Keratinocyte (primary cell): Measurements from ENCODE around the gene POU6F2. TPM values are rescaled to one million over a fixed set of nuclear protein-coding genes. Genes with fewer than 3 reads are reported as not detected.

Source experiments
- DNase-seq: peaks from one replicate; pipeline ENCODE4 v3.0.0-alpha.2; 2011; ENCODE audit warnings: low read depth, missing footprints, low spot score
- FAIRE-seq: peaks from 2 replicates; lab custom pipeline; 2011; peaks lifted over from hg19 to GRCh38; lab: Jason Lieb, UNC
- H2AFZ ChIP-seq: 2 replicates; pipeline ENCODE4 v1.6.0; 2012; ENCODE audit warnings: low read length, control low read depth, inconsistent platforms; ENCODE audit not compliant: control insufficient read depth
- H3K27ac ChIP-seq: 2 replicates; pipeline ENCODE4 v1.5.1; 2011; ENCODE audit warnings: low read length; ENCODE audit not compliant: control insufficient read depth, insufficient read depth
- H3K27me3 ChIP-seq: 3 replicates; pipeline ENCODE4 v1.6.0; 2011; ENCODE audit warnings: low read length; ENCODE audit not compliant: control insufficient read depth, insufficient read depth; ENCODE audit errors: extremely low read depth
- H3K36me3 ChIP-seq, 2 experiments: 2 replicates in 1 of 2; 3 replicates in 1 of 2; pipeline ENCODE4 v1.5.1; 2011; ENCODE audit warnings: low read length in 2 of 2, mild to moderate bottlenecking in 1 of 2; ENCODE audit not compliant: control insufficient read depth in 2 of 2, insufficient read depth in 2 of 2; ENCODE audit errors: extremely low read depth in 1 of 2
- H3K4me1 ChIP-seq: 3 replicates; pipeline ENCODE4 v1.5.1; 2011; ENCODE audit warnings: low read length; ENCODE audit not compliant: control insufficient read depth, insufficient read depth; ENCODE audit errors: extremely low read depth
- H3K4me2 ChIP-seq: 3 replicates; pipeline ENCODE4 v1.6.0; 2011; ENCODE audit warnings: low read depth, low read length; ENCODE audit not compliant: control insufficient read depth, insufficient read depth; ENCODE audit errors: extremely low read depth
- H3K4me3 ChIP-seq, 3 experiments: fragments of 200-600 bp in 1 of 3; sonication (generic) in 1 of 3; 2 replicates in 2 of 3; 3 replicates in 1 of 3; pipeline ENCODE4 v1.5.1; 2011 to 2016; ENCODE audit warnings: low read length in 3 of 3, mild to moderate bottlenecking in 3 of 3, control low read depth in 2 of 3, inconsistent platforms in 1 of 3, low read depth in 1 of 3, mixed read lengths in 1 of 3, mixed run types in 1 of 3, moderate library complexity in 1 of 3; ENCODE audit not compliant: control insufficient read depth in 2 of 3, insufficient read depth in 2 of 3; ENCODE audit errors: extremely low read depth in 1 of 3
- H3K79me2 ChIP-seq: 2 replicates; pipeline ENCODE4 v1.6.0; 2012; ENCODE audit warnings: low read length; ENCODE audit not compliant: control insufficient read depth, insufficient read depth
- H3K9ac ChIP-seq: 3 replicates; pipeline ENCODE4 v1.6.0; 2011; ENCODE audit warnings: low read length; ENCODE audit not compliant: control insufficient read depth, insufficient read depth; ENCODE audit errors: extremely low read depth
- H3K9me1 ChIP-seq: 3 replicates; pipeline ENCODE4 v1.6.0; 2011; ENCODE audit warnings: low read length; ENCODE audit not compliant: control insufficient read depth, insufficient read depth; ENCODE audit errors: extremely low read depth
- H3K9me3 ChIP-seq: 2 replicates; pipeline ENCODE4 v1.5.1; 2012; ENCODE audit warnings: low read depth, low read length; ENCODE audit not compliant: control insufficient read depth
- H4K20me1 ChIP-seq: 3 replicates; pipeline ENCODE4 v1.6.0; 2011; ENCODE audit warnings: low read length; ENCODE audit not compliant: control insufficient read depth, insufficient read depth; ENCODE audit errors: extremely low read depth
- EZH2 ChIP-seq: IDR thresholded peaks from one replicate; pipeline ENCODE4 v1.6.1; 2012; ENCODE audit warnings: inconsistent platforms, mild to moderate bottlenecking, low read length, moderate library complexity
- dilution Hi-C: fragments of 300-500 bp; cut with MboI; formaldehyde crosslinking; loops from one replicate; pipeline ENCODE4 v1.7.0; 2020; ENCODE audit warnings: low sequenced_read_pairs; ENCODE audit not compliant: extremely low pct_ligation_motif_present
- polyA plus RNA-seq, 5 experiments: library from polyadenylated mRNA; depleted of rRNA in 3 of 5; stranded (reverse) in 3 of 5; stranded (forward) in 1 of 5; unstranded in 1 of 5; fragments of >200 nt; gene quantifications; 1 replicate in 1 of 5; 2 replicates in 3 of 5; 3 replicates in 1 of 5; pipeline versions ENCODE4 v1.2.1 to v1.2.3, GENCODE V29; 2011 to 2012; ENCODE audit warnings: missing spikeins in 2 of 5, low read depth in 1 of 5, low replicate concordance in 1 of 5
- TF ChIP-seq, protein P1 (sequence below), 3 experiments: IDR thresholded peaks in 1 of 3; conservative IDR thresholded peaks in 1 of 3; optimal IDR thresholded peaks in 1 of 3; 2 replicates in 2 of 3; 3 replicates in 1 of 3; pipeline versions ENCODE3 to v1.5.1; 2011; ENCODE audit warnings: low read length in 3 of 3, mild to moderate bottlenecking in 3 of 3, moderate library complexity in 2 of 3, control low read depth in 1 of 3, inconsistent platforms in 1 of 3; ENCODE audit not compliant: insufficient read depth in 2 of 3; ENCODE audit errors: extremely low read depth in 1 of 3

POU6F2 gene
- polyA plus RNA-seq, 1 donor (not counting 4 experiments of a cell fraction or from before 2014, with no cell fraction given) = not detected

DNA sequence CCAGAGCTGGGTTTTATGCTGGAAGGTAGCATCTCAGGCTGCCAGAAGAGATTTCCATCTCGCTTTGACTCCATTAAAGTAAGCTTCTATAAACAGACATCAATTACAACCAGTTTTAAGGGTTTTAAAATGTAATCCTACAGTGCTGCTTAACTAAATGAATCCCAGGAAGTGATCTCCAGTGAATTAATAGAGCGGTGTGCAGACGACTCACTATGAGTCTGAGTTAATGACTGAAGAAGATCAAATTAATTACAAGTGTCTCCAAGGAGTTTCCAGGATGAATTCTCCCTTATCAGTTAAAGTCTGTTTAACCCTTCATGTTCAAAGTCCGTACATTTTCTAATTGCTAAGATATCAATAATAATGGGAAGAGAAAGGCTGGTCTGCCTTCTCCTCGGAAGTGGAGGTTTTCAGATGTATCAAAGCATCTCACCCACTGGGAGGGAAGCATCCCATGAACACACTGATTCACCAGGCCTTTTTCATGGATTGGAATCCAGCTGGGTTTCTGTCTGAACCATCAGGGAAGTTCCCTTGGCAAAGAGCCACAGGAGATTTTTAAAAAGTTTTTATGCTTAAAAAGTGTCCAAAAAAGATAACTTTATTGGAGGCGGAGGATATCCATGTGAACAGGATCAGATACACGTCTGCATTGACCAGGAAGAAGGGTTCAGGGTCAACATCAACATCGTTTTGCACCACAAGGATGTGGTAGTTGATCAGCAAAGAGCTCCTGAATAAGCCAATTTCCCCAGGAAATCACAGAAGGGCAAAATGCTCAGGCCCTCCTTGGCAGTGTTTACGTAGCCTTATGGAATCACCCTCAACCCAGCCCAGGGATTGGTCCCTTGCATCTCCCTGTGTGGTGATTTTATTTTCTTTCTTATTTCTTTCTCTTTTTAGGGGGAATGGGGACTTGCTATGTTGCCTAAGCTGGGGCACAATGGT, 288.2 kb downstream of the POU6F2 start:
- dilution Hi-C loops = no loop called here
- no peaks in the 10 kb centered on the region for H3K9me1 ChIP-seq
- TF ChIP-seq, protein P1, sequence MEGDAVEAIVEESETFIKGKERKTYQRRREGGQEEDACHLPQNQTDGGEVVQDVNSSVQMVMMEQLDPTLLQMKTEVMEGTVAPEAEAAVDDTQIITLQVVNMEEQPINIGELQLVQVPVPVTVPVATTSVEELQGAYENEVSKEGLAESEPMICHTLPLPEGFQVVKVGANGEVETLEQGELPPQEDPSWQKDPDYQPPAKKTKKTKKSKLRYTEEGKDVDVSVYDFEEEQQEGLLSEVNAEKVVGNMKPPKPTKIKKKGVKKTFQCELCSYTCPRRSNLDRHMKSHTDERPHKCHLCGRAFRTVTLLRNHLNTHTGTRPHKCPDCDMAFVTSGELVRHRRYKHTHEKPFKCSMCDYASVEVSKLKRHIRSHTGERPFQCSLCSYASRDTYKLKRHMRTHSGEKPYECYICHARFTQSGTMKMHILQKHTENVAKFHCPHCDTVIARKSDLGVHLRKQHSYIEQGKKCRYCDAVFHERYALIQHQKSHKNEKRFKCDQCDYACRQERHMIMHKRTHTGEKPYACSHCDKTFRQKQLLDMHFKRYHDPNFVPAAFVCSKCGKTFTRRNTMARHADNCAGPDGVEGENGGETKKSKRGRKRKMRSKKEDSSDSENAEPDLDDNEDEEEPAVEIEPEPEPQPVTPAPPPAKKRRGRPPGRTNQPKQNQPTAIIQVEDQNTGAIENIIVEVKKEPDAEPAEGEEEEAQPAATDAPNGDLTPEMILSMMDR (optimal IDR thresholded peaks at IDR 0.05 in 1 of 3, IDR thresholded peaks at IDR 0.05 in 1 of 3, conservative IDR thresholded peaks at IDR 0.05 in 1 of 3; ENCODE audit: extremely low read depth in 1 of 3, insufficient read depth in 2 of 3, low read length in 3 of 3) = no peak
- TF ChIP-seq EZH2 = no peak

DNA sequence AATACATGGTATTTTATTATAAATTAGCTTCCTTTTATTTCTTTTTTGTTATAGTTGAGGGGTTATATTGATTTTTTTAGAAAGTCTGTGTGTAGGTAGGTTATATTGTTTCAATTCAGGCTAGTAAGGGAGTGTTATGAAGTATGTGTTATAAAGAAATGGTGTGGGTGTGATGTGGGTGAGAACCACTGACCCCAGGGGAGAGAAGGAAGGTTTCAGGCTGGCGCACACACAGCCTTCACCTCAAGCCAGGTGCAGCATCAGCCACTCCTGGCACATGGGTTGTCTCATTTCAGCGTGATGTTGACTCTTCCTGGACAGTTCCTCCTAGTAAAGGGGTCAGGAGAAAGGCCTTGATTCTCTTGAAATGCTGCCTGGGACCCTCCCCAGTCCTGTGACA, 291.3 kb downstream of the POU6F2 start:
- FAIRE-seq = no peak

More for the DNA sequence above, 288.2 kb downstream of the POU6F2 start:
- H3K36me3 ChIP-seq = no peaks in the 10 kb centered on the region
- no peak for DNase-seq
- no peak overlapping the region for H2AFZ ChIP-seq
- no peak overlapping the region for H3K4me3 ChIP-seq
- no peaks in the 10 kb centered on the region for H3K4me1 ChIP-seq
- FAIRE-seq = no peak
- no peaks in the 10 kb centered on the region for H3K27me3 ChIP-seq
- no peak overlapping the region for H3K27ac ChIP-seq
- H4K20me1 ChIP-seq = no peaks in the 10 kb centered on the region
- no peaks in the 10 kb centered on the region for H3K79me2 ChIP-seq
- no peak overlapping the region for H3K4me2 ChIP-seq
- H3K9me3 ChIP-seq = no peaks in the 10 kb centered on the region
- H3K9ac ChIP-seq = no peak overlapping the region

More for the DNA sequence above, 291.3 kb downstream of the POU6F2 start:
- dilution Hi-C loops = no loop called here
- no peaks in the 10 kb centered on the region for H3K9me1 ChIP-seq
- H2AFZ ChIP-seq = no peak overlapping the region
- no peak for DNase-seq
- H3K4me2 ChIP-seq = no peak overlapping the region
- no peaks in the 10 kb centered on the region for H4K20me1 ChIP-seq
- H3K27me3 ChIP-seq = no peaks in the 10 kb centered on the region
- H3K4me1 ChIP-seq = no peaks in the 10 kb centered on the region
- no peak overlapping the region for H3K4me3 ChIP-seq
- no peak overlapping the region for H3K9ac ChIP-seq
- TF ChIP-seq, protein P1 (optimal IDR thresholded peaks at IDR 0.05 in 1 of 3, IDR thresholded peaks at IDR 0.05 in 1 of 3, conservative IDR thresholded peaks at IDR 0.05 in 1 of 3; ENCODE audit: extremely low read depth in 1 of 3, insufficient read depth in 2 of 3, low read length in 3 of 3) = no peak
- no peak for TF ChIP-seq EZH2
- no peaks in the 10 kb centered on the region for H3K36me3 ChIP-seq
- no peaks in the 10 kb centered on the region for H3K9me3 ChIP-seq
- no peak overlapping the region for H3K27ac ChIP-seq
- no peaks in the 10 kb centered on the region for H3K79me2 ChIP-seq
